Testis (tissue), 3 donors: Measurements from ENCODE around the gene BAZ1B. TPM values are rescaled to one million over a fixed set of nuclear protein-coding genes. Genes with fewer than 3 reads are reported as not detected.

Experiments
- DNase-seq: peaks from one replicate; pipeline ENCODE4 v3.0.0-alpha.2; 2019
- H3K27ac ChIP-seq, 2 donors: fragments of 200-600 bp; sonication (generic); one replicate each; pipeline ENCODE4 v1.5.1; 2019
- H3K27me3 ChIP-seq: fragments of 200-600 bp; sonication (generic); one replicate; pipeline ENCODE4 v1.5.1; 2019
- H3K36me3 ChIP-seq: fragments of 200-600 bp; sonication (generic); one replicate; pipeline ENCODE4 v1.5.1; 2017; ENCODE audit warnings: low read depth; ENCODE audit errors: missing control alignments
- H3K4me1 ChIP-seq: fragments of 200-600 bp; sonication (generic); one replicate; pipeline ENCODE4 v1.5.1; 2019
- H3K4me3 ChIP-seq, 2 donors: fragments of 200-600 bp; sonication (generic); one replicate each; pipeline ENCODE4 v1.5.1; 2017 to 2019
- H3K9me3 ChIP-seq: fragments of 200-600 bp; sonication (generic); one replicate; pipeline ENCODE4 v1.5.1; 2017
- POLR2A ChIP-seq: fragments of 450-650 bp; IDR thresholded peaks from one replicate; pipeline ENCODE4 v1.6.1; 2017; ENCODE audit warnings: antibody characterized with exemption, mild to moderate bottlenecking, moderate library complexity
- WGBS, 2 donors: methylation state at CpG; one replicate each; pipeline ENCODE4 v1.1.5; 2018; 5-methylcytosine and 5-hydroxymethylcytosine counted together
- intact Hi-C: fragments of 100-400 bp; cut with DNase I; formaldehyde crosslinking; loops from one replicate; pipeline ENCODE4 v1.15.1; 2023; ENCODE audit warnings: low total_unique reads
- polyA plus RNA-seq: library from polyadenylated mRNA; stranded (reverse); fragments of 350-450 nt; fragmentation: Illumina TruSeq; extraction: RNeasy Lipid Tissue Mini Kit (QIAGEN cat#74804); gene quantifications from one replicate; pipeline ENCODE4 v1.2.3, GENCODE V29; 2014; ENCODE audit warnings: low read depth, low replicate concordance; ENCODE audit not compliant: insufficient read depth
- total RNA-seq, 2 donors: library from RNA; depleted of rRNA; stranded (reverse); fragments of >200 nt; gene quantifications; one replicate each; pipeline ENCODE4 v1.2.3, GENCODE V29; 2016
- TF ChIP-seq, protein P1 (sequence below), 3 experiments: fragments of 450-650 bp in 2 of 3; fragments of 200-600 bp in 1 of 3; sonication (generic) in 1 of 3; IDR thresholded peaks; one replicate each; pipeline ENCODE4 v1.5.1; 2016 to 2019; ENCODE audit warnings: antibody characterized with exemption in 3 of 3, mild to moderate bottlenecking in 2 of 3, moderate library complexity in 1 of 3

Gene BAZ1B
- total and polyA plus RNA-seq, 3 donors from 2014 or later = 30.8 to 72.8 (median 59.4) TPM

DNA sequence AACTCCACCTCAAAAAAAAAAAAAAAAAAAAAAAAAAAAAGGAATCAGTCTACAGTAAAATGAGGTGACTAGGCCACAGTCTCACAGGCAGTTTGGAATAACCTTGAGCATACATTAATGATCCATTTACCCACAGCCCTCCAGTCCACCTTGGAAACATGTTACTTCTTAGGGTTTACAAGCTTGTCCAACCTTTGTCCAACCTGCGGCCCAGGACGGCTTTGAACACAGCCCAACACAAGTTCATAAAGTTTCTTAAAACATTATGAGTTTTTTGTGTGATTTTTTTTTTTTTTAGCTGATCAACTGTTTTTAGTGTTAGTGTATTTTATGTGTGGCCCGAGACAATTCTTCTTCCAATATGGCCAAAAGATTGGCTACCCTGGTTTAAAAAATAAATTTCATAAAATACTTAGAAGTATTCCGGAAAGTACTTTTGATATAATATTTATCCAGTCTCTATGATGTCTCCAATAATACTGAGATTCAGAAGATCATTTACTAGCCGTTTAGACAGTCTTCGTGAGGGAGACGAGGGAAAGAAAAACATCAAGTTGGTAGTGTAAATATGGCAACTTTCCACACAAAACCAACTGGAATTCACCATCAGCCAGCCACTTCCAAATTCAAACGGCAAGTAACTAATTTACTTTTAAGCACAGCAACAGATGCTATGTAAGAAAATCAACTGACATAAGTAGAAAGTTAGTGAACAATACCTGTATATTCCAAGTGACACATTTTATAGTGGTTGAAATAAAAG lies 9.9 kb downstream of the BAZ1B start:
- Histone ChIP-seq H3K9me3 (no peaks in the 10 kb centered on the region), H3K4me3 (no peak overlapping the region), H3K27me3 (no peaks in the 10 kb centered on the region), H3K4me1 (no peaks in the 10 kb centered on the region), H3K36me3 (no peaks in the 10 kb centered on the region), H3K27ac (no peak overlapping the region)
- intact Hi-C loops = no loop called here
- WGBS, 2 donors = 73 to 80% methylated on average over 8 of the region's 8 CpGs
- TF ChIP-seq, protein P1, sequence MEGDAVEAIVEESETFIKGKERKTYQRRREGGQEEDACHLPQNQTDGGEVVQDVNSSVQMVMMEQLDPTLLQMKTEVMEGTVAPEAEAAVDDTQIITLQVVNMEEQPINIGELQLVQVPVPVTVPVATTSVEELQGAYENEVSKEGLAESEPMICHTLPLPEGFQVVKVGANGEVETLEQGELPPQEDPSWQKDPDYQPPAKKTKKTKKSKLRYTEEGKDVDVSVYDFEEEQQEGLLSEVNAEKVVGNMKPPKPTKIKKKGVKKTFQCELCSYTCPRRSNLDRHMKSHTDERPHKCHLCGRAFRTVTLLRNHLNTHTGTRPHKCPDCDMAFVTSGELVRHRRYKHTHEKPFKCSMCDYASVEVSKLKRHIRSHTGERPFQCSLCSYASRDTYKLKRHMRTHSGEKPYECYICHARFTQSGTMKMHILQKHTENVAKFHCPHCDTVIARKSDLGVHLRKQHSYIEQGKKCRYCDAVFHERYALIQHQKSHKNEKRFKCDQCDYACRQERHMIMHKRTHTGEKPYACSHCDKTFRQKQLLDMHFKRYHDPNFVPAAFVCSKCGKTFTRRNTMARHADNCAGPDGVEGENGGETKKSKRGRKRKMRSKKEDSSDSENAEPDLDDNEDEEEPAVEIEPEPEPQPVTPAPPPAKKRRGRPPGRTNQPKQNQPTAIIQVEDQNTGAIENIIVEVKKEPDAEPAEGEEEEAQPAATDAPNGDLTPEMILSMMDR (IDR thresholded peaks at IDR 0.05) = no peak
- no peak for TF ChIP-seq POLR2A
- DNase-seq = no peak

DNA sequence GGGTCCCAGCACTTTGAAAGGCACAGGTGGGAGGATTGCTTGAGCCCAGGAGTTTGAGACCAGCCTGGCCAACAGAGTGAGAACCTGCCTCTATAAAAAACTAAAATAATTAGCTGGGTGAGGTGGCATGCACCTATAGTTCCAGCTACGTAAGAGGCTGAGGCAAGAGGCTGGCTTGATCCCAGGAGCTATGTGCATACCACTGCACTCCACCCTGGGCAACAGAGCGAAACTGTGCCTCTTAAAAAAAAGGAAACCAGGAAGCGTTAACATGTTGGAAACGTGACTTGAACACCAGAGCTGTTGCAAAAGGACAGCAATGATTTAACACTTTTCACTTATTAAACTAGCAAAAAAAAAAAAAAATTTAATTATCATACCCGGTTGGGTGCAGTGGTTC lies 12.6 kb downstream of the BAZ1B start:
- no peaks in the 10 kb centered on the region for H3K36me3 ChIP-seq
- DNase-seq = no peak
- intact Hi-C loops = no loop called here
- H3K27me3 ChIP-seq = no peaks in the 10 kb centered on the region
- no peak for TF ChIP-seq POLR2A
- TF ChIP-seq, protein P1 (IDR thresholded peaks at IDR 0.05) = no peak
- no peak overlapping the region for H3K4me3 ChIP-seq
- WGBS, 2 donors = 87% methylated on average over 5 of the region's 5 CpGs
- no peaks in the 10 kb centered on the region for H3K9me3 ChIP-seq
- no peak overlapping the region for H3K27ac ChIP-seq
- H3K4me1 ChIP-seq = no peaks in the 10 kb centered on the region

DNA sequence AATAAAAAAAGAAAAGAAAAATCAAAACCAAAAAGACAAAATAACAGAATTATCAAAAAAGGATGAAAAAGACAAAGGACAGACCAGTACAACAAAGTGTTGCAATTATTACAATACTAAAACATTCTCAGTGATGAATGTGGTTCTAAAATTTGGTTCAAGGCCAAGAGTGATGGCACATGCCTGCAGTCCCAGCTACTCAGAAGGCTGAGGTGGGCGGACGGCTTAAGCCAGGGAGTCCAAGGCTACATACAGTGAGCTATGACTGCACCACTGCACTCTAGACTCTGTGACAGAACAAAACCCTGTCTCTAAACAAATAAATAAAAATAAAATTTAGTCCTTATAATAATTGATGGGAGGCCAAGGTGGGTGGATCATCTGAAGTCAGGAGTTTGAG lies 14.5 kb downstream of the BAZ1B start:
- Histone ChIP-seq H3K36me3 (no peaks in the 10 kb centered on the region), H3K4me1 (no peaks in the 10 kb centered on the region), H3K4me3 (no peak overlapping the region), H3K27ac (no peak overlapping the region), H3K9me3 (no peaks in the 10 kb centered on the region), H3K27me3 (no peaks in the 10 kb centered on the region)
- intact Hi-C loops = no loop called here
- TF ChIP-seq, protein P1 (IDR thresholded peaks at IDR 0.05) = no peak
- no peak for TF ChIP-seq POLR2A
- no peak for DNase-seq
- 78 to 79% methylated on average over 2 of the region's 2 CpGs for WGBS, 2 donors

DNA sequence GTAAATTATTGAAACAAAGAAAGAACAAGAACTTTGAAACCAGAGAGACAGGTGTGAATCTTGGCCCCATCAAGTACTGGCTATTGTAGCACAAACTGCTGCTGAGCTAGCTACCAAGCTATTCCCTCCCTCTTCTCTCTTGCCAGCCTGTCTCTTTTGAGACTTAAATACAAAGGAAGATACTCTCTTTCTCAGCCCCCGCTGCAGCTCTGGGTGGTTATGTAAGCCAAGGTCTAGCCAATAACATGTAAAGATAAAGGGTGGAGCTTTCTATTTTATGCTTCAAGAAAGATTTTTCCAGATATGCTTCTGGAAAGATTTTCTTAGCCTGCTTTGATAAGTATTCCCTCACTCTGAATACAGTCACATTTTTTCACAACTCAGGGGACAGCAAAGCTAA lies 17.2 kb downstream of the BAZ1B start:
- 80 to 83% methylated on average over 1 of the region's 1 CpG for WGBS, 2 donors
- intact Hi-C loops = no loop called here
- Histone ChIP-seq H3K4me1 (no peaks in the 10 kb centered on the region), H3K36me3 (no peaks in the 10 kb centered on the region), H3K9me3 (no peaks in the 10 kb centered on the region), H3K27me3 (no peaks in the 10 kb centered on the region), H3K4me3 (no peak overlapping the region), H3K27ac (no peak overlapping the region)
- TF ChIP-seq, protein P1 (IDR thresholded peaks at IDR 0.05) = no peak
- no peak for TF ChIP-seq POLR2A
- DNase-seq = no peak

DNA sequence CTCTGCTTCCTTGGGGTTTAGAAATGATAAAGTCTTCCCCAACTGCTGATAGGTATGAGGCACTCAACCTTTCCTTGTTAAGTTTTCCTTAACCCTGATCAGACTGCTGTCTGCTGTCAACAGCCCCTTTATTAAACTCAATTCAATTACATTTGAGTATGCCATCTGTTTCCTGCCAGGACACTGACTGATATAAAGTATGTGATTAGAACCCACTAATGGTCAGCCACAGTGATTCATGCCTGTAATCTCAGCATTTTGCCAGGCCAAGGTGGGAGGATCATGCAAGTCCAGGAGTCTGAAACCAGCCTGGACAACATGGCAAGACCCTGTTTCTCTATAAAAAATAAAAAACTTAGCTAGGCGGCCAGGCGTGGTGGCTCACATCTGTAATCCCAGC lies 18.1 kb downstream of the BAZ1B start:
- DNase-seq = no peak
- no peak for TF ChIP-seq POLR2A
- TF ChIP-seq, protein P1 (IDR thresholded peaks at IDR 0.05) = no peak
- Histone ChIP-seq H3K27ac (no peak overlapping the region), H3K27me3 (no peaks in the 10 kb centered on the region), H3K36me3 (no peaks in the 10 kb centered on the region), H3K9me3 (no peaks in the 10 kb centered on the region), H3K4me3 (no peak overlapping the region), H3K4me1 (no peaks in the 10 kb centered on the region)
- WGBS, 2 donors = 95 to 96% methylated on average over 2 of the region's 2 CpGs
- intact Hi-C loops = no loop called here
